Activated CD8-positive, alpha-beta memory T cell treated with anti-CD3 and anti-CD28 coated beads for 4 hours (primary cell): ENCODE data around the gene MRPS10.
A peak's percentile ranks its signal among the peaks of the same experiment; 100 is the strongest.
"Not testable (repeated sequence)": the region's sequence is repeated elsewhere in the genome, so short reads cannot be mapped to it uniquely, and the experiment has no call there.

Source experiments
- DNase-seq, 2 donors: peaks; one replicate each; pipeline ENCODE4 v3.0.0-alpha.2; 2020; ENCODE audit warnings: low read depth in 2 of 2

The MRPS10 gene

DNA sequence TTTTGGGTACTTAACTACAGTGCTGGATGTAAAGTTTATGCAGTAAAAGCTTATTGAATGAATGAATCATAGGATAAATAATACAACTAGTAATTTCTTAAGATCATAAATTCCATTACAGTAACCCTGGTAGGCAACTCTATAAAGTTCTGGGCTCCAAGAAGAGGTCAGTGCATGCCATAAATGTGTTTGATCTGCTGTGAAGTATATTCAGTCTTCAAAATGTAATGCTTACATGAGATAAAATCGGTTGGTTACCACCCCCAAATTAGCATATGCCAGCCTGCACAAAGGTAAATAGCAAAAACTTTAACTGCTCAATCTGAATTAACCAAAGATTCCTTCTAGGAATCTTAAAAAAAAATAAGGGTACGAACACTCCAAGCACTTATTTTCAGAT is 10.1 kb downstream of the MRPS10 start:
- DNase-seq = not testable (repeated sequence)

DNA sequence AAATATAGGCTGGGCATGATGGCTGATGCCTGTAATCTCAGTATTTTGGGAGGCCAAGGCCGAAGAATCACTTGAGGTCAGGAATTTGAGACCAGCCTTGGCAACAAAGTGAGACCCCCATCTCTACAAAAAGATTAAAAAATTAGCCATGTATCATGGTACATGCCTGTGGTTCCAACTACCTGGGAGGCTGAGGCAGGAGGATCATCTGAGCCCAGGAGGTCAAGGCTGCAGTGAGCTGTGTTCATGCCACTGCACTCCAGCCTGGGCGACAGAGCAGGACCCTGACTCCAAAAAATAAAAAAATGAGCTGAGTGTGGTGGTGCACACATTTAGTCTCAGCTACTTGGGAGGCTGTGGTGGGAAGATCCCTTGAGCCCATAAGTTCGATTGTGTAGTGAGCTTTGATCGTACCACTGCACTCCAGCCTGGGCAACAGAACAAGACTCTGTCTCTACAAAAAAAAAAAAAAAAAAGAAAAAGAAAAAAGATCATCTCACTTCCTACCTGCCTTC is 12.8 kb downstream of the MRPS10 start:
- DNase-seq = no peak

DNA sequence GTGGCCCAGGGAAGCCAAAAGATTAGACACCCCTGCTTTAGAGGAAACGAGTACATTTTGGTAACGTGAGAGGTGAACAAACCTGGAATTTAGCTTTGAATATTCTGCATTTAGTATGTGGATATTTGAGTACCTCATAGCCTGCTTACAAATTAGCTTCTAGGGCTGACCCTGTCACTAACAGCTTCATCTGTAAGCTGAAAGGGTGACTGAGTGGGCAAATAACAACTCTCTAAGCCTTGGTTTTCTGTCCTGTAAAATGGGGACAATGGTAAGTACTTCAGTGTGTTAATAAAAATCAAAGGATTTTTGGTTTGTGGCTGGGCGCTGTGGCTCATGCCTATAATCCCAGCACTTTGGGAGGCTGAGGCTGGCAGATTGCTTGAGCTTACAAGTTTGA is 14.5 kb downstream of the MRPS10 start:
- DNase-seq = no peak

DNA sequence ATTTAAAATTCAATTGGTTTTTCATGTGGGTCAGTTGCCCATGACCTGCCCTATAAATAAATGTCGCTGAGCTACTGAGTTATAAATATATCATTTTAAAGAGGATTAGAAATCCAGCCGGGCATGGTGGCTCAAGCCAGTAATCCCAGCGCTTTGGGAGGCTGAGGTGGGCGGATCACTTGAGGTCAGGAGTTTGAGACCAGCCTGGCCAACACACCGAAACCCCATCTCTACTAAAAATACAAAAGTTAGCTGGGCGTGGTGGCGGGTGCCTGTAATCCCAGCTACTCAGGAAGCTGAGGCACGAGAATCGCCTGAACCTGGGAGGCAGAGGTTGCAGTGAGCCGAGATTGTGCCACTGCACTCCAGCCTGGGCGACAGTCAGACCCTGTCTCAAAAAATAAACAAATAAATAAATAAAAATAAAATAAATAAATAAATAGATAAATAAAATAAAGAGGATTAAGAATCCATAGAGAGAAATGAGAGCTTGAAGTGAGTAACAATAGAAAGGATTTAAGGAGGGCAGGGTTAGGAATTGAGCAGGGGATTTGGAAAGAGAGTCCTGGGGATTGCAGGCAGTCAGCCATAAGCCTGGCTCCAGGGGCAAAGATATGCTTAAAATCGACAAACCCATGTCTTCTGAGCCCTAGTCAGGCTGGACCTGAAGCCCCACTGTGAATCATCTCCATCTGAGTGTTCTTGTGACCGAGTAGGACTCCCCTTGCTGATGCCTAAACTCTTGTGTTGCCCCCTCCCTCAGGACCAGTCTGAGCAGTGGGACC is 15.3 kb downstream of the MRPS10 start:
- not testable (repeated sequence) for DNase-seq

DNA sequence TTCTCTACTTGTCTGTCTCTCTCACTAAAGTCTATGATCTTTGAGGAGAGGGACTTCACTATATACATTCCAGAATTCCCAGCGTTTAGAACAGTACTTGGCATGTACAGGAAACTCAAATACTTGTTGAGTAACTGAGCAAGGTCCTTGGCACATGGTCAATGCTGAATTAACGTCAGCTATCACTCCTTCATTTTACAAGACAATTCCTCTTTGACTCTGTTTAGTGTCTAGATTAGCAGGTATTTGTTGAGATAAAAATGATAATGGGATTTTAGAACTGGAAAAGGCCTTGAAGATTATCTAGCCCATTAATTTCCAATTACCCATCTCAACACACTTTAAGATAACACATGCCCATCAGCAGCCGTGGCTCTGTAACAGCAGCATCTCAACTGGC is 16.3 kb downstream of the MRPS10 start:
- DNase-seq = no peak

DNA sequence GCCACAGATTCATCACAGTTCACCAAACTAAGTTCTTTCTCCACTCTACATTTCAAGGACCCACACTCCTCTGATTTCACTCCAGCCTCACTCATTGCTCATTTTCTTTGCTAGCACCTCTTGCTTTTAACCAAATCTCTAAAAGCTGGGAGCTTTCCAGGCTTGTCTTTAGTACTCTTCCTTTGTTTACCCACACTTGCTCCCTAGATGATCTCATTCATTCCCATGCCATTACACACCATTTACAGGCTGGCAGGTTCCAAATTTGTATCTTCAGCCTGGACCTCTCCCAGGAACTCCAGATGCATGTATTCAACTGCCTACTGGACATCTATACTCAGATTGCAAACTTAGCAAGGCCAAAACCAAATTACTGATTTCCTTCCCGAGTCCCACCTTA is 17.6 kb downstream of the MRPS10 start:
- DNase-seq = no peak

DNA sequence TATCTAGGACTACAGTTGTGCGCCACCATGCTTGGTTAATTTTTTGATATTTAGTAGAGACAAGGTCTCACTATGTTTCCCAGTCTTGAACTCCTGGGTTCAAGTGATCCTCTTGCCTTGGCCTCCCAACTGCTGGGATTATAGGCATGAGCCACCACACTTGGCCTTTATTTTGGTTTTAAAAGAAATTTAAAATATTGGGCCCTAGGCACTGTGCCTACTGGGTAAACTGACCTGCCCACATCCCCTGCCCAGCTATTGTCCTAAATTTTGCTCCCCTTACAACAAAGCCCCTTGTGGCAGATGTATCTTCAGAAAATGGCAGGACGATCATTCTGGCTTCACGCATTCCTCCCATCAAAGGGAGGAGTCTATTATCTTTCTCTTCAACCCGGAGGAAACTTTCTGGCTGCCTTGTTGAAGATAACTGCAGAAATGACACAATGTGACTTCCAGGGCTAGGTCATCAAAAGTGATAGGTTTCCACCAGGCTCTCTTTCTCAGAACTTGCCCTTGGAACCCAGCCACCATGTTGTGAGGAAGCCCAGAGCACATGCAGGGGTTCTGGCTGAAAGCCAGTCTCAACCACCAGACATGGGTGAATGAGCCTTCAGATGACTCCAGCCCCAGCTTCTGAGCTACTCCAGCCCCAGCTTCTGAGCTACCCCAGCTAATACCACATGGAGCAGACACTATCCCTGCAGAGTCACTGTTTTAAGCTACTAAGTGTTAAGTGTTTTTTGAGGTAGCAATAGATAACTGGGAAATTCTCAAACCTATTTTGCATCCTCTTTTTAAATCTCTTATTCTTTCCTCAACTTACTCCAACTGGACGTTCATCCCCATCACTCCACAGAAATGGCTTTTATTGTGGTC is 18.3 kb downstream of the MRPS10 start:
- DNase-seq = no peak

DNA sequence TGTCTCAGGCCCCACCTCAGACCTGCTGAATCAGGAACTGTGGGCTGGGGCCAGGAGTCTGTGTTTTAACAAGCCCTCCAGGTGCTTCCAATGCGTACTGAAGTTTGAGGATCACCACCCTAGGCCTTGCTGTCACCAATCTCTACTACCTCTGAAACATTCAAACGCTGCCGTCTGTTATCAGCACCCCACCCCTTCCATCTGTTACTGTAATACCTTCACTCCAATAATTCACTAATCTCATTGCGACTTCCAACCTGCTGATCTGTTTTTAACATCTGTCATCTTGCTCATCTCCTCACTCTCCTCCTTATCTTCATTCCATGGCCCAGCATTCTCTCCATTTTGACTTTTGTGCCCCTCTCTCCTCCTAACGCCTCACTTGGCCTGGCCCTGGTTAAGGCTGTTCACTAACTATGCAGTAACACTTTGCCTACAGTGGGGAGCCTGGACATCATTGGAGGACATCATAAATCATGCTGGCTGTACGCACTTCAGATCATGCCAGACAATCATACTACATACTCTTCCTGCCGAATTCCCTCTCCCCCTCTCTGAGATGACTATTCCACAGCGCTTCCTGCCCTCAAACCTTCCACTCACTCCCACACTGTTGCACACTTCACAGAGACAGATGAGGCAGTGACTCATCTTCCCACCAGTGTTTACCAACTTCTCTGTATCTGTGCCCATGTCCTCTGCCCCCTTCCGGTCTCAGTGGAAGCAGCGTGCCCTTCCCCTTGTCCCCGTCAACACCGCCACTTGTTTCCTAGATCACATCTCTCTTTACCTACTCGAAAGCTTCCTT is 19.9 kb downstream of the MRPS10 start:
- DNase-seq = peak in 1 of 2 donors; percentile 18

DNA sequence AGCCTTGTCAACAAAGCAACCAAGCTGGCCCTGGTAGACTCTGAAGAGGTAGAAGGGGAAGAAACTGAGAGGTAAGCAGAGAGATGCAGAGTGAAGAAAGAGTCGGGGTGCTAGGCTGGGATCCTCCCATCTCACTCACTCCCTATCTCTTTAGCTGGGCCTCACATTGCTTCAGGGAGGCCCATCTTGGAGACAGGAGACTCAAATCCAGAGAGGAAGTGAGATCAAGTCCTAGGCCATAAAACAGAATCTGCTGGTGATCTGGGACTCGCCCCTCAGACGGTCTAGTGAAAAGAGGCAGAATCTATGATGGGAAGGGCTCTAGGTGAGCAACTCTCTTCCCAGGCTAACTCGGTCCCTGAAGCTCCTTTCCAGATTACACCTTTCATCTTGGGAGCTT is 22.2 kb downstream of the MRPS10 start:
- no peak for DNase-seq

DNA sequence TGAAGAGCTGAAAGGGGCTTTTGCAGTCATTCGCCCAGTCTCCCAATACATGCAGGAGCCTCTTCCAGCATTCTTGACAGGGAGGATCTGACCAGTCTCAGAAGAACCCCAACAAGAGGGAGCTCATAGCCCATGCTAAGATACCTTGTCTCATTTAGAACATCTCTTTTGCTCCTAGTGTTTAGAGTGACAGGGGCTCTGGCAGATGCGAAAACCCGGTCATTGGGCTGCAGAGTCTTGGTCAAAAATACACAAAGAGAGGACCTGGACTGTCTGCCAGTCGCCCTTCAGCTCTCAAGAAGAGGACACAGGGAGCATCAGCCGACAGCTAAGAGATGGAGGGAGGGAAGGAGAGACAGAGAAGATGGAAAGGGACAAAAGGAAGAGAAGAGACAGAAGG is 23.6 kb downstream of the MRPS10 start:
- DNase-seq = no peak

DNA sequence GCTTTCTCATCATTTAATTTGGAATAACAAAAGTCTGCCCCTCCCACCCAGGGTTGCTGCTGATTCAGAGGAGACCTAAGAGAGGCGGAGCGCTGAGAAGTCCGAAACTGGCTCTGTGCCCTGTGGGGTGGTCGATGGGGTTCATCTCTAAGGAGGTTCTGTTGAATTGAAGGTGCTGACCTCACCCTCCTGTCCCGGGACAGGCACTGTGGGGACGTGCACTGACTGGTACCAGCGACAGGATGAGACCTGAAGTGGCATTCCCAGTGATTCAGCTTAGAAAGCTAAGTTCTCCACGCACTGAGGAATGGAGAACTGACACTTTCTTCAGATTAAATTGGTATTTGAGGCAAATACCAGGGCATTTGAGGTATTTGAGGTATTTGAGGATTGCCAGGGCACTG is 24.2 kb downstream of the MRPS10 start:
- DNase-seq = no peak

DNA sequence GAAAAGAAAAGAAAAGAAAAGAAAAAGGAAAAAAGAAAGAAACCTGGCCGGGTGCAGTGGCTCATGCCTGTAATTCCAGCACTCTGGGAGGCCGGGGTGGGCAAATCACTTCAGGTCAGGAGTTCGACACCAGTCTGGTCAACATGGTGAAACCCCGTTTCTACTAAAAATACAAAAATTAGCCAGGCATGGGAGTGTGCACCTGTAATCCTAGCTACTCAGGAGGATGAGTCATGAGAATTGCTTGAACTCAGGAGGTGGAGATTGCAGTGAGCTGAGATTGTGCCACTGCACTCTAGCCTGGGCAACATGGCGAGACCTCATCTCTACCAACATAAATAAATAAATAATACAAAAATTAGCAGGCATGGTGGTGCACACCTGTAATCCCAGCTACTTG is 25.3 kb downstream of the MRPS10 start:
- not testable (repeated sequence) for DNase-seq

DNA sequence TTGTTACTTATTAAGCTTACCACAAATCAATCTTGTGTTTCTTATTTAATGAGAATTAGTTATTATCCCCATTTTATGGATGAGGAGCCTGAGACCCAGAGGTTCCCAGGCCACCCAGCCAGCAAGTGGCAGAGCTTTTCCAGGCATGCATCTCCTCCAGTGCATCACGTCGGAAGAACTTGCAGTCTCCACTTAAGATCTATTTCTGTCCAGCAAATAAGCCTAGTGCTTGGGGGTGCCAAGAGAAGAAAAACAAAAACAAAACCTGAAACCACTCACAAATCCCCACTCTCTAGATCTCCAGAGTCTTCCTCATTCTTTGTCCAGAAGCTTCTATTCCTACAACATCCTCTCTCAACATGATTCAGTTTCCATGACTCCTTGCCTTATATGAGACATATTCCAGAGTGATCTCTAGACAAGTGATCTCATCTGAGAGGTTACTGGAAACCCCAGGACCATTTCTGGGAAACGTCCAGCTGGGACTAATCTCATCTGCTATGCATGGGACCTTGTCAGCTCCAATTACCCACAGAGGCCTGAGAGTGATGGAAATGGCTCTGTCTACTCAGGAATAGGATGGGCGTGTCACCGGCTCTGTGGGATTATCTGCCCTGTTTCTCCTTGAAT is 27.0 kb downstream of the MRPS10 start:
- DNase-seq = no peak

DNA sequence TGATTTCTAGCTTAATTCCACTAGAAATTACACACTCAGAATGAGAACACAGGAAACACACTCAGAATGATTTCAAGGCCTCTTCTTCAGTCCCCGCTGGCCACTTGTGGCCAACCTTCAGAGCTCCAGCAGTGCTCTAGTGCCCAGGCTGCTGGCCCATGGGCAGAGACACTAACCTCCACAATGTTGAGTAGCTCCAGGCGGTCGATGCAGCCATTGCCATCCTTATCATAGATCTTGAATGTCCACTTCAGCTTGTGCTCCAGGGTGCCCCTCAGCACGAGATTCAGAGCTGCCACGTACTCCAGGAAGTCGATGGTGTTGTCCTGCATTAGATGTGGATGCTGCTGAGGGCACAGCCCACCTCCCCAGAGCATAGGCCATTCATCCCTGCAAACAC is 29.3 kb downstream of the MRPS10 start:
- no peak for DNase-seq

DNA sequence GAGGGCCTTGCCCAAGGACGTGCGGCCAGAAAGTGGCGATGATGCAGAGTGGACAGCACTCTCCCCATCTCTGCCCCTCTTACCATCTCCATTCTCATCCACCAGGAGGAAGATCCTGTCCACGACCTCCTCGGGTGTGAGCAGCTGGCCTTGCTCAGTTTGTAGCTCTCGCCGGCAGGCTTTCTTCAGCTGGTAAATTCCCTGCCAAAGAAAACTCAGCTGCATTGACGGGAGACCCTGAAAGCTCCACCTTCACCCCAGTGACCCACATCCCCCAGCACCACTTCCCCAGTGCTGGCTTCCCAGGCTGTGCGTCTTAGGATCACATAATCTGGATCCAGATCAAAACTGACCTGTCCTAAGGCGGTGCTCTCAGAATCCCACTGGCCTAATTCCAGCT is 32.1 kb downstream of the MRPS10 start:
- DNase-seq = no peak

DNA sequence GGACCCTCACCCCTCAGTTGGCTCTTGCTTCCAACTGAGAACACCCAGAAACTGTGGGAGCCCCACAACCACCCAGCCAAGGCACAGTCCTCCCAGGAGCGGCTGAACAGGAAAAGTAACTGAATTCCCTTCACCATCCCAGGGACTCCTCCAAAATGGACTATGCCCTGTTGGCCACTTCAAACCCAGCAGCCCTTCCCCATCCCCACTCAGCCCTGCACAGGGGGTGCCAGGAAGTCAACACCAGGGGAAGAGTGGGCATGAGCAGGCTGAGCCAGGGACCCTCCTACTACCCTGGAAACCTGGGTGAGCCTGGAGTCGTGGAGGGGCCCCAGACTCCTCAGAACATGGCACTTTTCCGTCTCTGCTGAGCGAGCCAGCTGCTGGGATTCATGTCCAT is 33.2 kb downstream of the MRPS10 start:
- no peak for DNase-seq

DNA sequence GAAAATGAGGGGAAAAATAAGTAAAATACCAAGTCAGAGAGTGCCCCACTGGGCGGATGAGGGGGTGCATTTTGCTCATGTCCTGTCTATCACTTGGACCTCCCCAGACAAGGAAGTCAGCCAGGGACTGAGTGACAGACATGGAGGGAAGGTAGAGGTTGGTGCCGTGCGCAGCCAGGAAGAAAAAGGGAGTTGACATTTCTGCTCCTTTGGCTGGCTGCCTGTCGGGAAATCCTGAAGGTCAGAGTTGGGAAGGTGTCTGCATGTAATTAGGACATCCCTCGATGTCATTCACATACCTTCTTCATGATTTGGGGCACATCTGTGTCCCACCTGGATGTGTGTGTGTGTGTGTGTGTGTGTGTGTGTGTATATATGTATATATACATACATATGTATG is 35.6 kb downstream of the MRPS10 start:
- no peak for DNase-seq

DNA sequence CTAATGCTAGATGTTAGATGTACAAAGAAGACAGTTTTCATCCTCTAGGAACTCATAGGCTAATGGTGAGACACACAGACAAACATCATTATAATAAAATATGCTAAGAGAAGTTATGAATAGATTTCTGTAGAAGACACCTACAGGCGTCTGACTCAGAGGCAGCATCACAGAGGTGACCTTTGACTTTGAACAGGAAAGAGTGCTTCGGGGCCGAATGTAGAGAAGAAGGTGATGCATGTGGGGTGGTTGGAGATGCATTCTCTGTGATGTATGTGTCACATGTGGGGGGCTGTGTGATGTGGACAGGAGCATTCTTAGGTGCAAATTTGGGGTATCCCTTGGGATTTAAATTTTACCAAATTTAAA is 37.7 kb downstream of the MRPS10 start:
- no peak for DNase-seq

DNA sequence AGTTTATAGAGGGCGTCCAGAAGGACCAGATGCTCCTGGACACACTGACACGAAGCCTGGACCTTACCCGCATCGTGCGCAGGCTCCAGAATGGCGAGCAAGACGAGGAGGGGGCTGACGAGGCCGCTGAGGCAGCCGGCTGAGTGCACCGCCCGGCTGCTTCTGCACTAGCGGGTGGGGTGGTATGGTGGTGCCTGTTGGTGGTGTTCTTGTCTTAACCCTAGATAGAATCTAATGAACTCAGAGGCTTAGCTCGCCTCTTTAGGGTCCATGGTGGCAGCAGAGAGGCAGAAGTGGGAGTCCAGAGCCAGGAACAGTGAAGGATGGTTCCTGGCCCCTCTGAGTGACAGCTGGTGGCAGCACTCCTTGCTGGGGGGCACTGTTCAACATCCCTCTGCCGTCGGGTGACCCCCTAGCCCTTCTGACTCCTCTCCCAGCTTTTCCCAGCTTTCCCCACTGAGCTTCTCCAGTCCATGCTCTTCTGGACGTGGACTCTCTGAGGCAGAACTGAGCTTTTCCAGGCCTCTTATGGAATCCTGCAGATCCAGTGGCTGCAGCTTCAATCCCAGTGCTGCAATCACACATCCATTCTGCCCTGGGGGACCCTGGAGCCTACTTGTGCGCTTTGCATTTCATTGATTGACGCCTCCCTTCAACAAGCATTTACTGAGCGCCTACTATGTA is 38.3 kb downstream of the MRPS10 start:
- DNase-seq = no peak

DNA sequence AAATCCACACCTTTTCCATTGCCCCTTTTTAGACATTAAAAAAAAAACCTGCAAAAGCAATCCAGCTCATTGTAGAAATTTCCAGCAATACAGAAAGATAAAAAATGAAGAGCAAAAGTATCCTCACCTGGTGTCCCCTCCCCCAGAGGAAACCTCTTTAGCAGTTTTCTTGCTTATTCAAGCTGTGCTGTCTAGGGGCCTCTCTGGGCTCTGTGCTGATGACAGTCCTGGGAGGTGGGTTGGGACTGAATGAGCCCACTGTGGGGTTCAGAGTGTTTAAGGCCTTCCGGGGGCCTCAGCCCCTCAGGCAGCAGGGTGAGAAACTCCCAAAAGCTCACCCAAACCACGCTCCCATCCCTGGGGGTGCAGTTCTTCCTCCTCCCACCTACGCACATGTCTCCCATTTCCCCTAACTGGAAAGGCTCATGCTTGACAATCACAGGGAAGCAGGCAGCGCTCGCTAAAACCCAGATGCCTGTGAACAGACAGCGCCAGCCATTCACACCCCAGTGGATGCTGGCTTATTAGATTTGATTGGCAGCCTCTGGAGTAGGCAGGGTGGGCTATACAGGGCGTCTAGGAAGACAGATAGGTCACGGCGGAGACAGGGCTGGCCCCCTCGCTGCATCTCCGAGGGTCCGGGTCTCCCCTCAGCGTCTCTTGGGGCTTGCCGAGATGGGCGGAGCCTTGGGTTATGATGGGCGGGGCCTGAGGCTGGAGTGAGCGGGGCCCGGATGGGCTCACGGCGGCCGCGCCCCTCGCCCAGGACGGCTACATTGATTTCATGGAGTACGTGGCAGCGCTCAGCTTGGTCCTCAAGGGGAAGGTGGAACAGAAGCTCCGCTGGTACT is 39.9 kb downstream of the MRPS10 start:
- DNase-seq = no peak
